Neural cell (in vitro differentiated cells): ENCODE data around the gene OGFOD3. TPM values are rescaled to one million over a fixed set of nuclear protein-coding genes. Genes with fewer than 3 reads are reported as not detected.

Experiments used
- H2AFZ ChIP-seq: fragments of 200-600, 300-800 bp; sonication (generic), shearing (Covaris generic); 2 replicates; pipeline ENCODE4 v1.6.0; 2014; ENCODE audit warnings: low read depth, mild to moderate bottlenecking, antibody characterized with exemption, low read length, moderate library complexity
- H3F3A ChIP-seq: fragments of 200-600 bp; shearing (Covaris generic); 2 replicates; pipeline ENCODE4 v1.6.1; 2016; ENCODE audit warnings: mild to moderate bottlenecking, moderate library complexity, mixed read lengths, antibody characterized with exemption, low read length; ENCODE audit not compliant: insufficient read depth, poor library complexity, severe bottlenecking
- H3K27ac ChIP-seq: fragments of 200-600, 300-800 bp; sonication (generic), shearing (Covaris generic); 2 replicates; pipeline ENCODE4 v1.5.1; 2014; ENCODE audit warnings: mild to moderate bottlenecking, low read length, moderate library complexity
- H3K27me3 ChIP-seq: fragments of 300-800, 200-600 bp; sonication (generic), shearing (Covaris generic); 2 replicates; pipeline ENCODE4 v1.6.0; 2014; ENCODE audit warnings: mild to moderate bottlenecking, low read depth, low read length, moderate library complexity; ENCODE audit not compliant: insufficient read depth
- H3K36me3 ChIP-seq: fragments of 300-800, 200-600 bp; sonication (generic), shearing (Covaris generic); 2 replicates; pipeline ENCODE4 v1.5.1; 2014; ENCODE audit warnings: mild to moderate bottlenecking, antibody characterized with exemption, low read length, moderate library complexity; ENCODE audit not compliant: insufficient read depth
- H3K4me2 ChIP-seq: fragments of 300-800, 200-600 bp; sonication (generic), shearing (Covaris generic); 2 replicates; pipeline ENCODE4 v1.6.0; 2014; ENCODE audit warnings: mild to moderate bottlenecking, low read length
- H3K4me3 ChIP-seq: fragments of 300-800, 200-600 bp; sonication (generic), shearing (Covaris generic); 2 replicates; pipeline ENCODE4 v1.5.1; 2014; ENCODE audit warnings: mild to moderate bottlenecking, low read length, moderate library complexity
- H3K79me2 ChIP-seq: fragments of 200-600 bp; shearing (Covaris generic); replicated peaks from 2 replicates; pipeline ENCODE4 v1.6.0; 2014; ENCODE audit warnings: mild to moderate bottlenecking, low read length, moderate library complexity; ENCODE audit not compliant: insufficient read depth
- H3K9ac ChIP-seq: fragments of 300-800, 200-600 bp; sonication (generic), shearing (Covaris generic); 2 replicates; pipeline ENCODE4 v1.6.1; 2016; ENCODE audit warnings: mild to moderate bottlenecking, low read length, mixed read lengths
- H3K9me2 ChIP-seq: fragments of 200-600 bp; shearing (Covaris generic); 2 replicates; pipeline ENCODE4 v1.6.1; 2016; ENCODE audit warnings: mild to moderate bottlenecking, low read length, mixed read lengths; ENCODE audit not compliant: insufficient read depth
- H3K9me3 ChIP-seq: fragments of 200-600, 300-800 bp; sonication (generic), shearing (Covaris generic); 2 replicates; pipeline ENCODE4 v1.6.1; 2016; ENCODE audit warnings: mild to moderate bottlenecking, mixed run types, low read length, moderate library complexity, mixed read lengths
- H4K20me1 ChIP-seq: fragments of 200-600 bp; shearing (Covaris generic); 2 replicates; pipeline ENCODE4 v1.6.1; 2016; ENCODE audit warnings: mild to moderate bottlenecking, mixed run types; ENCODE audit not compliant: insufficient read depth
- CTCF ChIP-seq: fragments of 450-650 bp; IDR thresholded peaks from 2 replicates; pipeline ENCODE4 v1.5.1; 2014; ENCODE audit warnings: antibody characterized with exemption, mild to moderate bottlenecking, moderate library complexity; ENCODE audit not compliant: poor library complexity, severe bottlenecking
- EP300 ChIP-seq: fragments of 450-650 bp; conservative IDR thresholded peaks from 2 replicates; pipeline ENCODE4 v1.6.1; 2014; ENCODE audit warnings: antibody characterized with exemption, mild to moderate bottlenecking, moderate library complexity; ENCODE audit not compliant: poor library complexity, severe bottlenecking
- EZH2 ChIP-seq: fragments of 200-600, 300-800 bp; shearing (Covaris generic), sonication (generic); IDR thresholded peaks from 2 replicates; pipeline ENCODE4 v1.6.1; 2014; ENCODE audit warnings: antibody characterized with exemption, low read length, borderline replicate concordance, mild to moderate bottlenecking; ENCODE audit not compliant: insufficient read depth, poor library complexity, severe bottlenecking
- MXI1 ChIP-seq: fragments of 450-650 bp; conservative IDR thresholded peaks from 2 replicates; pipeline ENCODE4 v1.6.1; 2014; ENCODE audit warnings: antibody characterized with exemption, mild to moderate bottlenecking; ENCODE audit not compliant: poor library complexity, severe bottlenecking
- POLR2AphosphoS5 ChIP-seq: IDR thresholded peaks from 2 replicates; pipeline ENCODE4 v1.6.1; 2012
- RAD21 ChIP-seq: fragments of 450-650 bp; conservative IDR thresholded peaks from 2 replicates; pipeline ENCODE4 v1.6.1; 2014; ENCODE audit warnings: antibody characterized with exemption, mild to moderate bottlenecking, moderate library complexity
- REST ChIP-seq: IDR thresholded peaks from 2 replicates; pipeline ENCODE4 v1.6.1; 2012; ENCODE audit warnings: borderline replicate concordance
- SMC3 ChIP-seq: fragments of 450-650 bp; conservative IDR thresholded peaks from 2 replicates; pipeline ENCODE4 v1.6.1; 2014; ENCODE audit warnings: antibody characterized with exemption, mild to moderate bottlenecking, moderate library complexity; ENCODE audit not compliant: poor library complexity
- TAF1 ChIP-seq: IDR thresholded peaks from 2 replicates; pipeline ENCODE4 v1.6.1; 2012; ENCODE audit warnings: low read depth
- polyA plus RNA-seq: library from polyadenylated mRNA; depleted of rRNA; stranded (reverse); fragments of >200 nt; gene quantifications from 2 replicates; pipeline ENCODE4 v1.2.3, GENCODE V29; 2014

The OGFOD3 gene
- polyA plus RNA-seq, 1 donor from 2014 or later: 22.6 TPM

GRCh38 chr17:82424001-82424862, 5.8 kb upstream of the OGFOD3 start:
- H4K20me1 ChIP-seq: no peaks in the 10 kb centered on the region
- no peaks in the 10 kb centered on the region for H3K9me2 ChIP-seq
- no peak overlapping the region for H2AFZ ChIP-seq
- no peaks in the 10 kb centered on the region for H3K79me2 ChIP-seq
- no peak overlapping the region for H3K27ac ChIP-seq
- no peaks in the 10 kb centered on the region for H3K27me3 ChIP-seq
- H3F3A ChIP-seq: no peaks in the 10 kb centered on the region
- TF ChIP-seq REST: no peak
- TF ChIP-seq SMC3: no peak
- peak; percentile 23 for TF ChIP-seq CTCF
- no peak for TF ChIP-seq EZH2
- TF ChIP-seq EP300: no peak
- no peak overlapping the region for H3K4me2 ChIP-seq
- no peaks in the 10 kb centered on the region for H3K36me3 ChIP-seq
- H3K9ac ChIP-seq: no peak overlapping the region
- no peak overlapping the region for H3K4me3 ChIP-seq
- no peaks in the 10 kb centered on the region for H3K9me3 ChIP-seq

DNA sequence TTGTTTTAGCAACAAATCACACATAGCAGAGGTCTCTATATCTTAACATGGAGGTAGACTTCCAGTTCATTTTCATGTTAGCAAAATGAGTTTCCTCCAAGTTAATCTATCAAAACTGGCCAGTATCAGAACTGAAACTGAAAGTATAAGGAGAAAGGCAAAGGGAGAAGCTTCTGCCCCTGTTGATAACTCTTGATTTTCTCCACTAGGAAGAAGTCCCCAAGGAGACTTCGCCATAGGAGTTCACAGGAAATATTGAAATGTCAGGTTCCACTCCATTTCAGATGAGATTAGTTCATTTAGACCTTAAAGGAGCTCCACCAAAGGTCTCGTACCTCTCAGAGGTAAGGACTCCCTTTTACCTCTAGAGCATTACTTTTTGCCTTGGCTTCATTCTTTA, 1.2 kb upstream of the OGFOD3 start:
- Histone ChIP-seq H3K27me3 (no peaks in the 10 kb centered on the region), H3K79me2 (no peaks in the 10 kb centered on the region), H3K9me2 (no peaks in the 10 kb centered on the region), H3K9ac (peak overlapping the region; percentile 87), H4K20me1 (no peaks in the 10 kb centered on the region), H3K4me2 (peak overlapping the region; percentile 40), H3K4me3 (peak overlapping the region; percentile 91), H3K27ac (no peak overlapping the region), H2AFZ (no peak overlapping the region), H3F3A (no peaks in the 10 kb centered on the region), H3K9me3 (no peaks in the 10 kb centered on the region), H3K36me3 (no peaks in the 10 kb centered on the region)
- no peak for TF ChIP-seq EP300
- no peak for TF ChIP-seq POLR2AphosphoS5
- TF ChIP-seq RAD21: no peak
- no peak for TF ChIP-seq SMC3
- no peak for TF ChIP-seq EZH2
- no peak for TF ChIP-seq CTCF
- no peak for TF ChIP-seq REST
- TF ChIP-seq TAF1: no peak
- no peak for TF ChIP-seq MXI1
